GM12875 (cell line): ENCODE measurements around the gene GLB1L2.

Source experiments
- H3K4me3 ChIP-seq: one replicate; pipeline ENCODE4 v1.5.1; 2011; ENCODE audit warnings: low read depth, low read length, control low read depth
- TF ChIP-seq, protein P1 (sequence below): IDR thresholded peaks from 2 replicates; pipeline ENCODE4 v1.5.1; 2011; ENCODE audit warnings: low read depth, mild to moderate bottlenecking, control low read depth, inconsistent platforms, low read length, moderate library complexity, borderline replicate concordance; ENCODE audit not compliant: insufficient read depth

The GLB1L2 gene

DNA sequence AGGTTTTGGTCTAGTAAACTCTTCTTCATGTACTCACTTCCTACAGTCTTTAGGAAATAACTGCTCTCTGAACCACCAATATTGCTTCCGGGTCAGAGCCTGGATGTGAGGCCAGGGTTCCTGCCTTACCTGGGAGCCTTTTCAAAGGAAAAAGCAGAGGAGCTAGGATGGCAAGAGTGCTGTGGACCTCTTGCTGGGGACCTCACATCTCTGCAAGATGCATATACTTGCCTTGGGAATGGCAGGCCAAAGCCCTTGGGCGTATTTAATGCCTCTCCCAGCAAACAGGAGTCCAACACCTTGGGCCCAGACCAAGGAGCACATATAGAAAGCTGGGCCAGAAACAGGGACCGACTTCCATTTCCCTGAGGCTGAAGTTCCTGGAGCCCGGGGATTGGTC is 5.3 kb downstream of the GLB1L2 start:
- TF ChIP-seq, protein P1, sequence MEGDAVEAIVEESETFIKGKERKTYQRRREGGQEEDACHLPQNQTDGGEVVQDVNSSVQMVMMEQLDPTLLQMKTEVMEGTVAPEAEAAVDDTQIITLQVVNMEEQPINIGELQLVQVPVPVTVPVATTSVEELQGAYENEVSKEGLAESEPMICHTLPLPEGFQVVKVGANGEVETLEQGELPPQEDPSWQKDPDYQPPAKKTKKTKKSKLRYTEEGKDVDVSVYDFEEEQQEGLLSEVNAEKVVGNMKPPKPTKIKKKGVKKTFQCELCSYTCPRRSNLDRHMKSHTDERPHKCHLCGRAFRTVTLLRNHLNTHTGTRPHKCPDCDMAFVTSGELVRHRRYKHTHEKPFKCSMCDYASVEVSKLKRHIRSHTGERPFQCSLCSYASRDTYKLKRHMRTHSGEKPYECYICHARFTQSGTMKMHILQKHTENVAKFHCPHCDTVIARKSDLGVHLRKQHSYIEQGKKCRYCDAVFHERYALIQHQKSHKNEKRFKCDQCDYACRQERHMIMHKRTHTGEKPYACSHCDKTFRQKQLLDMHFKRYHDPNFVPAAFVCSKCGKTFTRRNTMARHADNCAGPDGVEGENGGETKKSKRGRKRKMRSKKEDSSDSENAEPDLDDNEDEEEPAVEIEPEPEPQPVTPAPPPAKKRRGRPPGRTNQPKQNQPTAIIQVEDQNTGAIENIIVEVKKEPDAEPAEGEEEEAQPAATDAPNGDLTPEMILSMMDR = no peak
- no peak overlapping the region for H3K4me3 ChIP-seq

DNA sequence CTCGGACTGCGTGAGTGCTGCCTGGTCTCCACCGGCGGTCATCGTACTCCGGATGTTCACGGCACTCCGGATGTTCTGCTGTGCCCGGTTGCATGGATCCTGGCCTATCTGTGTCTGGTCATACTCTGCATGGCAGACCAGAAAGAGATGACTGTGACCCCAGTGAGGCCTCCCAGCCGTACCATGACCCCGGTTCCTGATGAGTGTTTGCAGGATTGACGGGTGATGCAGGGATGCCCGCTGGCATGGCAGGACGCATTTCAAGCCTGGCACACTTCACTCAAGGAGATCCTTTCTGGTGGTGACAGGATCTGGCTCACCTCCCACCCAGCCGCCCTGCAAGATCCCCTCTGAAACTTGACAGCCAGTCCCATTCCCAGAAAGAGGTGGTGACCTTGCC is 6.3 kb downstream of the GLB1L2 start:
- TF ChIP-seq, protein P1 = no peak
- H3K4me3 ChIP-seq = no peak overlapping the region

DNA sequence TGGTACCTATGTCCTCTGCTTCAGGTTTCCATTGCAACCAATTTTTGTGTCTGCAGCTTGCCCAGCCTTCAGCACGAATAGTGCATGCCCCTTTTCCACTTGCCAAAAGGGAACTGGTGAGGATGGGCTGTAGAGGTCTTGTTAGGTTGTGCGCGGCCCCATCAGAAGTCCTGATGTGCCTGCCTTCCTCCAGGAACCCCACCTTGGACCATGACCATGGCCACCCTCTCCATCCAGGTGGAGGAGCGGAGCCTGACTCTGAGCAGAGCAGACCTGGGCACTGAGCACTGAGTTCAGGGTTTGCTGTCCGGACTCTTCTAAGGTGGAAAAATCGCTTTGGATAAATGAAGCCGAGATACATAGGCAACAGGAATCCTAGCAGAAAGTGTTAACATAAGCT is 6.9 kb downstream of the GLB1L2 start:
- TF ChIP-seq, protein P1 = no peak
- H3K4me3 ChIP-seq = no peak overlapping the region

DNA sequence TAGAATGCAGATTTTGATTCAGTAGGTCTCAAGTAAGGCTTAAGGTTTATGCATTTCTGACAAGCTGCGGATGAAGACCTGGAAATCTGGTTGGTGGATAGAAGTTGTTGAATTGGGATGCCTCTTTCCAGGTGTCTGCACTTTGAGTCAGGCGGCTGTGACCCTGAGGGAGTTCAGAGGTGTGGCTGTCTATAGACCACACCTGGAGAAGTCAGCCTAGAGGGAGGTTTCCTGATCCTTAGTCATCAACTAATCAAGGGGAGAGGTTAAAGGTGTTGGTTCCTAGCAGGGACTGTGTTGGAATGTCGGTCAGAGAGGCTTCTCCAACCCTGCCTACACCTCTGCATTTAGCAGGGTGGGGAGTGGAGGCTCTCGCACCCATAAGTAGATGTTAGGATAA is 8.0 kb downstream of the GLB1L2 start:
- TF ChIP-seq, protein P1 = no peak
- H3K4me3 ChIP-seq = no peak overlapping the region

DNA sequence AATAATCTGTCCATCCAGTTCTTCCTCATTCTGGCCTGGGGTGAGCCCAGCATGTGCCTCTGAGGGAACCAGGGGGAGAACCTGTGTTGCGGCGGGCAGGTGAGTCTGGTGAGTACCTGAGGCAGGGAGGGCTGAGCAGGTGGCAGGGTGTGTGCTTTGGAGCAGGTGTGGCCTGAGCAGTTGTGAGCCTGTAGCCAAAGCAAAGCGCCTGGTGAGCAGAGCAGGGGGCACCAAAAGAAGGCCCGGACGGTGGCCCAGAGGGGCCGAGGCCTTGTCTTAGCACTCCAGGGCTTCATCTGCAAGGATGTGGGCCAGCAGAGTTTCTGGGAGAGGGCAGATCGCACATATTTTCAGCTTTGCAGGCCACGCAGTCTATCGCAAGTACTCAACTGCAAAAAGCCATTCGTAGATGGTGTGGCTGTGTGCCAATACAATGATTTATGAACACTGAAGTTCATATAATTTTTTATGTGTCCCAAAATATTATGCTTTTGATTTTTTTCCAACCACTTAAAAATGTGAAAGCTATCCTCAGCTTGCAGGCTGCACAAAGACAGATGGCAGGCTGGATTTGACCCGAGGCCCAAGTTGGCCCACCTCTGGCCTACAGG is 8.7 kb downstream of the GLB1L2 start:
- TF ChIP-seq, protein P1 = no peak
- H3K4me3 ChIP-seq = no peak overlapping the region

DNA sequence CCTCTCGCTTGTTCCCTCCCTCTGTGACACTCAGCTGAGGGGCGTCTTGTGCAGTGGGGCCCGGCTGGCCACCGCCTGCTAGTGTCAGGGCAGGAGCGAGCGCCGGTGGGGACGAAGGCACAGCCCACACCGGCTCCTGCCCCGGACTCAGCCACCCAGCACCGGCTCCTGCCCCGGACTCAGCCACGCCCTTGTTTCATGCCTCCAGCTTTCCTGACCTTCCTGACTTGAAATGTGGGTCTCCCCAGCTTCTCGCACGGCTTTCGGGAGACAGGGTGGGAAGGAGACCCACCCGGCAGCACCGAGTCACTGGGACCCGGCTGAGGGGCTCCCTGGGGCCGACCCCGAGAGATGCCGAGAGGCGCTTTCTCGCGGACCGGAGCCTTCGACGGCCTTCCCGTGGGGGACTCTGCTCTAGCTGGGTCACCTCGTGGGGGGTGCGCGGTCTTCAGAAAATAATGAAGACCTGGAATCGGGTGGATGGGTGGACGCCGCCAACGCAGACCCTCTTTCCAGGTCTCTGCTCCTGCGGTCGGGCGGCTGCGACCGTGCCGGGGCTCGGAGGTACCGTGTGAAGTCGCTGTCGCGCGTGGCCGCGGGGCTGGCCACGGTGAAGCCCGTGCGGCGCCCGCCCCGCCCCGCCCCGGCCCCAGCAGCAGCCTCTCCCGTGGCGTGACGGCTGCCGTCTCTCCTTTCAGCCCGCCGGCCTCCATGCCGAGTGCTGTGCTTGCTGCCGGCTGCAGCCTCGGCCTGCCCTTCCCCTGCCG is 10.2 kb downstream of the GLB1L2 start:
- TF ChIP-seq, protein P1 = no peak
- H3K4me3 ChIP-seq = no peak overlapping the region
